RWPE1 (cell line): ENCODE results near the gene CNN1.

Source experiments
- CTCF ChIA-PET: fragments of 350-600 bp; sonication (Branson Sonifier 250); formaldehyde crosslinking; extraction: SDS; loops from one replicate; lab custom pipeline; 2021; lab: Yijun Ruan, JAX
- POLR2A ChIA-PET: fragments of 400-600 bp; formaldehyde crosslinking; extraction: SDS; loops from one replicate; lab custom pipeline; 2020; ENCODE audit warnings: antibody characterized with exemption; ENCODE audit not compliant: low non-redundant PET; lab: Yijun Ruan, JAX
- DNase-seq: peaks from one replicate; pipeline ENCODE4 v3.0.0; 2012; ENCODE audit warnings: low spot score
- H3K27ac ChIP-seq: fragments of 450-650 bp; 2 replicates; pipeline ENCODE4 v1.5.1; 2017
- CTCF ChIP-seq: fragments of 450-650 bp; conservative IDR thresholded peaks from 2 replicates; pipeline ENCODE4 v1.5.1; 2017; ENCODE audit warnings: low read depth, mild to moderate bottlenecking

Gene CNN1

GRCh38 chr19:11519138-11519537 is 19.5 kb upstream of the CNN1 start:
- ChIA-PET POLR2A (no interaction called here), CTCF (no interaction called here)

GRCh38 chr19:11528551-11529341 is 9.9 kb upstream of the CNN1 start, which contains the start of gene ECSIT:
Gene ECSIT (minus strand): TSS chr19:11529134. CDS start chr19:11519170, 9,964 bp downstream.
- CTCF ChIA-PET: interaction anchor here (0.6 to 0.7 kb wide), 2 partner anchors 142 to 146 kb away, joined by 3 read pairs; no protein-coding TSS in a partner anchor
- peak within 1 kb of the TSS; percentile 93 for H3K27ac ChIP-seq
- peak; percentile 97 for DNase-seq
- POLR2A ChIA-PET: interaction anchor here (0.5 to 1.1 kb wide), 4 partner anchors 14 to 147 kb away, joined by 3 to 6 read pairs (median 4); partner anchors contain the start of gene ELOF1
- no peak for TF ChIP-seq CTCF

More at GRCh38 chr19:11519138-11519537, 19.5 kb upstream of the CNN1 start:
- DNase-seq: no peak
- no peak overlapping the region for H3K27ac ChIP-seq
- TF ChIP-seq CTCF: no peak

- POLR2A ChIA-PET: interaction anchor here (0.6 kb wide), 1 partner anchor 137 kb away, joined by 3 read pairs; no protein-coding TSS in a partner anchor
- CTCF ChIA-PET: no interaction called here
- DNase-seq: peak; percentile 84
- H3K27ac ChIP-seq: peak overlapping the region; percentile 93
- TF ChIP-seq CTCF: peak; percentile 33; the same call in 1 of the 2 replicates
These were observed 8.2 kb upstream of the CNN1 start for GRCh38 chr19:11530432-11530831.

- CTCF ChIA-PET: no interaction called here
- POLR2A ChIA-PET: no interaction called here
- no peak for DNase-seq
- TF ChIP-seq CTCF: no peak
- H3K27ac ChIP-seq: no peak overlapping the region
These were observed 4.1 kb upstream of the CNN1 start for GRCh38 chr19:11534538-11534937.

GRCh38 chr19:11534948-11535347 is 3.7 kb upstream of the CNN1 start:
- CTCF ChIA-PET: no interaction called here

More at GRCh38 chr19:11534948-11535347, 3.7 kb upstream of the CNN1 start:
- POLR2A ChIA-PET: no interaction called here
- no peak for TF ChIP-seq CTCF
- peak overlapping the region; percentile 45; the same call in 1 of the 2 replicates for H3K27ac ChIP-seq
- DNase-seq: no peak
